Activated T-cell treated with anti-CD3 and anti-CD28 coated beads for 1 hour (primary cell): Measurements from ENCODE around the gene CYFIP1.
"Not testable (repeated sequence)": the region's sequence is repeated elsewhere in the genome, so short reads cannot be mapped to it uniquely, and the experiment has no call there.

Experiments
- DNase-seq: peaks from one replicate; pipeline ENCODE4 v3.0.0-alpha.2; 2020; ENCODE audit warnings: low read depth

CYFIP1 gene

DNA sequence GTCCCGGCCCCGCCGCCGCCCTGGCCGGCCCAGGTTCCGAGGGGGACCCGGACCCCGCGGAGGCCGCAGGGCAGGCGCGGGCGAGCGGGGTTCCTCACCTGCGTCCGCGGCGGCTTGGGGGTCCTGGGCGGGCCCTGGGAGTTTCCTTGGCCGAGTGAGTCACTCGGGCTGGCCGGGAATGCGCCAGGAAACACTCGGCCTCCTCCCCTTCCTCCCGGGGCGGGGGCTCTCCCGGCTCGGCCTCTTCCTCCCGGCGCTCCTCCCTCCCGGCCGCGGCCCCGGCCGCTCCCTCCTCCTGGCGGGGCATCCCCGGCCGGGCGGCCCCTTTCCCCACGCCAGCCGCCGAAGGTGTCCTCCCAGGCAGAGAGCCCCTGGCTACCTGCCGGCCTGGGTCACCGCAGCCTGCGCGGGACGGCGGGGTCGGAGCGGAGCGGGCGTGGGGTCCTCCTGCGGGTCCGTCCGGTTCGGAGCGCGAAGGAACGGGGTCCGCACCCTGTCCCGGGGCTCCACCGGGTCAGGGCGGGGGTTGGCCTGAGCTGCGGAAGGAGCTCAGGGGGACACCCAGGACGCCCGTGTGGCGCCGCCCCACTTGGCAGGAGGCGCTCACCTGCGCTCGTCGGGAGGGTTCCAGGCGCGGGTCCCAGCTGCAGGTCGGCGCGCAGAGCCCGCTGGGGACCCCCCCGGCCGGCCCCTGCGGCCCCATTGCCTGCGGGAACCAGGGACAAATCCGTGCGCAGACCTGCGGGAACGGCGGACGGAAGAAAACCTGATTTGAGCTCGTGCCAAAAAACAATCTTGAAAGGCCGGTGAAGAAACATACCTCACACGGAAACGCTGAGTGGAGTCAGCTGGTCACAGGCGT is at the start of gene CYFIP1:
Gene CYFIP1, minus strand, starts transcription at position 180 of the 862 bp plus-strand sequence. CDS start 33,083 bp downstream, outside the sequence.
- DNase-seq = no peak

DNA sequence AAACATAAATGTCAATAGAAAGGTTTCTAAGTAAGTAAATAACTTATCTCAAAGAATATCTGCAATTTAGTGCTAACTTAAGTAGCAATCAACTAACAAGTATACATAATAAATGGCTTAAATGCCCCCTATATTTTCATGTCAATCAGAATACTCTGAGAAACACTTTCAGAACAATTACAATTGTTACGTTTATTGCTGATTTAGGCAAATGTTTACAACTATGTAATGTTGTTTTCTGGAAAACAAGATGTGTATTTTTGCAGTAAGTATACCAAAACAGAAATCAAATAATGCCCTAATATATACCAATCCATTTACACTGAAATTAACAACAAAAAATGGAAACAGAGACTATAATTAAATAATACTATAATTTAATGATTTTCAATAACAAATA is 46.0 kb upstream of the CYFIP1 start:
- no peak for DNase-seq

DNA sequence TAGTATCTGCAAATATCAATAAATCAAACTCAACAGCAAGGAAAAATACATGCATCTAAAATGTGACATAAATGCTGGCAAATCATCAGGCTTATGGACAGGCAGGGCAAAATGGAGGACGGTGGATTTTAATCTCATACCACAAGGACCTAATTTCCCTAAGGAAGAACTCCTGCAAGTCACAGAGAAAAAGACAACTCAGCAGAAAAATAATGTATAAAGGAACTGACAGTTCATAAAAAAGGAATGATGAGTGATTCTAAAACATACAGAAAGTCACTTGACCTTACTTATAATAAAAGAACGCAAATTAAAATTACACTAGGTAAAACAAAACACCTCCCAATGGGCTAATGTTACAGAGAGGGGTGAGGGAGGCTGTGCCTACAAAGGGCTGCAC is 42.0 kb upstream of the CYFIP1 start:
- DNase-seq = no peak

DNA sequence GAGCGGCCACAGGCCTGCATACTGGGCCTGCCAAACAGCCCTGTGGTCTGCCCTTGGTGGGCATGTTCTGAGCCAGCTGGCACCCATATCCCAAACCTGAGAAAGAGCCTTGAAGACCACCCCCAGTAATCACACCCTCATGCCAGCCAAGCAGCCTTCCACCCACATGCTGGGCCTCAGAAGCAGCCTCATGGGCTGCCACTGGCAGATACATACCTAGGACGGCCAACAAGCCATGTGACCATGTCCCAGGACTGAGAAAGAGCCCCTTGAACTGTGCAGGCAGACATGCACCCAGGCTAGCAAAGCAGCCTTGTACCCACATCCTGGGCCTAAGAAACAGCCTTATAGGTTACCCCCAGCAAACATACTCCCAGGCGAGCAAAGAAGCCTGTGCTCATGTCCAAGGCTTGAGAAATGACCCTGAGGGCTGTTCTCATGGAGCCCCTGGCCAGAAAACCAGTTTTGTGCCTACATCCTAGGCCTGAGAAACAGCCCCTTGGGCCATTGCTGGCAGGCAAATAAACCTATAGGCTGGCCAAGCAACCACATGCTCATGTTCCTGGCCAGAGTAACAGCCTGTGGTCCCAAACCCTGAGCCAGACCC is 34.3 kb upstream of the CYFIP1 start:
- no peak for DNase-seq

DNA sequence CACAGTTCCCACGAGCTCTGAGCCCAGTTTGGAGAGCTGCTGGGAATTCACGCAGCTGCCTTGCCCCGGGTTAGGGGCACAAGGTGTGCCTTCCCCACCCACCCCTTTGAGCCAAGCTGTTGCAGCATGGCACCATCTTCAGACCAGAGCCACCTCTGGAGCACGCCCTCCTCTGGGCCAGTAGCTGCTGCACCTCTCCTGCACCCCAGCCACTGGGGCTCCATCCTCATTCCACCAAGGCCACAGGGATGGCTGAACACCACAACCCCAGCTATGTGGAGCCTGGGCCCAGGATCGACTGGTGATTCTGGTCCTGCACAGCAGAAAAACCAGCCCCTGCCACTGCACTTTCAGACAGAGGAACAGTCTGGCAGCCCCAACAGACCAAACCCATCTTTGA is 33.5 kb upstream of the CYFIP1 start:
- DNase-seq = no peak

DNA sequence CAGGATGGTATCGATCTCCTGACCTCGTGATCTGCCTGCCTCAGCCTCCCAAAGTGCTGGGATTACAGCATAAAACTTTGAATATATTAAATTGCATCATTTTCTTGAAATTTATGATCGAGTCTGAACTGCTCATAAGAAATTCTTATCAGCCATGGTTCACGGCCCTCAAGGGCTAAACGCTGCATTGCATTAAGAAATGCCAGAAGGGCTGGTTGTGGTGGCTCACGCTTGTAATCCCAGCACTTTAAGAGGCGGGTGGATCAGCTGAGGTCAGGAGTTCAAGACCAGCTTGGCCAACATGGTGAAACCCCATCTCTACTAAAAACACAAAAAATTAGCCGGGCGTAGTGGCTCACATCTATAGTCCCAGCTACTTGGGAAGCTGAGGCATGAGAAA is 32.4 kb upstream of the CYFIP1 start:
- DNase-seq = not testable (repeated sequence)

DNA sequence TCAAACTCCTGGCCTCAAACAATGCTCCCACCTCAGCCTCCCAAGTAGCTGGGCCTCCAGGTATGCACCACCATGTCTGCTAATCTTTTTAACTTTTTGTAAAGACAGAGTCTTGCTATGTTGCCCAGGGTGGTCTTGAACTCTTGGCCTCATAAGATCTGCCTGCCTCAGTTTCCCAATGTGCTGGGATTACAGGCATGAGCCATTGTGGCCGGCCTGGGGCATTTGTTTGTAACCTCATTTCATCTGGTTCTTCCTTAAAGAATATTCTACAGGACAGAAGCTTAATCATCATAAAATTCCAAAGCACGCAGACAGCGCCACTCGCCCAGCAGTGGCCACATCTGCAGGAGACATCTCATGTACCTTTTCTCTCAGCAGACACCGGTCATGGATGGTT is 23.6 kb upstream of the CYFIP1 start:
- no peak for DNase-seq

DNA sequence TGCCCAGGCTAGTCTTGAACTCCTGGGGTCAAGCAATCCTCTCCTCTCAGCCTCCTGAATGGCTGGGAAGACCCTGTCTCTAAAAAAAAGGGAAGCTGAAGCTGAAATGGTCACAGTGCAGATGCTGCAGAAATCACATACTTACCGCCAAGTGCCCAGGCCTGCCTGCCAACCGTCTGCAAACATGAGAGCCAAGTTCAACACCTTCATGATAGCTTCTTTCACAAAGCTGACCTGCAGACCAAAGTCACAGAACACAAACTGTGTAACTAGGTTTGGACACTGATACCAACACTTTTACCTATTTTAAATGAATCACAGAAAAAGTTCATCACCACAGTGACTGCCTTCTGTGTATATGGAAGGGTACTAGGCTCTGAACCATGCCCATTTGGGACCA is 22.8 kb upstream of the CYFIP1 start:
- DNase-seq = no peak

DNA sequence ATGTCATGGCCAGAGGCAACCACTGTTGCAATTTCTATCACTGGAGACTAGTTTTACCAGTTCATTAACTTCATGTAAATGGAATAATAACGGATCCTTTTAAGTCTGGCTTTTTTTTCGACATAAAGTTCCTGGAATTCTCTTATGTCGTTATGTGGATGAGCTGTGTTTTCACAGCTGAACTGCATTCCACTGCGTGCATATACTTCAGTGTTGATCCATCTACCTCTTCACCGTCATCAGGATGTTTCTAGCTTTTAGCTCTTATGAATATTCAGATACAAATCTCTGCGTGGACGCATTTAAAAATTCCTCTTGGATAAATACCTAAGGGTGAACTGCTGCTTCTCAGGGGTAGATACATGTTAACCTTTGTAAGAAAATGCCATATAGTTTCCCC is 15.6 kb upstream of the CYFIP1 start:
- DNase-seq = no peak

DNA sequence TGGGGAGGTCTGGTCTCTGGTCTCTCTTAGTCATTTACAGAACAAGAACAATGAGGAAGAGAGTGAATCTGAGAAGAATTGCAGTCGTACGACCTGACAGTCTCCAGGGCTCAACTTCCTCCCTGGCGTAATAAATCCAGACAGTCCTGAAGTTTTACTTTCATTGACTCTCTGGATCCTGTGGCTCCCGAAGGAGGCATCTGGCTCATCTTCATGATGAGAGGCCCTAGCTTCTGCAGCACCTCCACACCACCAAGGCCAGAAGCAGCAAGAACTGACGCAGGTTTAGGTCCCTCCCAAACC is 11.8 kb upstream of the CYFIP1 start:
- DNase-seq = no peak

DNA sequence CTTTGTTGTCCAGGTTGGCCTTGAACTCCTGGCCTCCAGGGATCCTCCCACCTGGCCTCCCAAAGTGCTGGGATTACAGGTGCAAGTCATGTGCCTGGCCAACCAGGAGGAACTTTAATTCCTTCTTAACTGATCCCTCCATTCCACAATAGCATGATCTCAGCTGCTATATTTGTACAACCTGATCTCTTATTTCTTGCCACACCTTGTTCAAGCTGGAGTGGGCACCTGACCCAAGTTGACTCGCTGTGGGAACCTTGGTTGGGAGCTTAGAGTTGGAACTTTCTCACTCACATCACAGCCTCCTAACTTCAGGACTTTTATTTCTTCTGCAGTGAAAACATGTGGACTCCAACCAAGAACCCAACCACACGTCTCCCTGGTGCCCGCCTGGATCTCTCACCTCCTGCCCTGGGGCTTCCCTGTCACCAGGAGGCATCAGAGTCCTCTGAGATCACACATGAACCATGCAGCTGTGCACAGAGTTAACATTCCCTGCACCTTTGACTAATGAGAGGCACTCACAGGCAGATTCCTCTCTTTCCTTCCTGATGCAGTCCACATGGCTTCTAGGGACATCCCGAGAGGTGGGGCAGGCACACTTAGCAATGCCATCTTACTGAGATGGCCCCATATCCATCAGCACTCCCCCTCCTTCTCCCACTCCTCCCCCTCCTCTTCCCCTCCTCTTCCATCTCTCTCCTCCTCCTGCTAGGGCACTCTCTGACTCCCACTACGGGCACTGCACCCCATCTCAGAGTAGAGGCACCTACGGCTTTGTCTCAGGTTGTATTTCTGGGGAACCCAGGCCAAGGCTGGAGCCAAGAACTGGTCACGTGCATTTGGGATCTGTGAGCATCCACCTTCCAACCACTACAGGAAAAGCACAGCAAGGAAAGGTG is 9.7 kb upstream of the CYFIP1 start:
- DNase-seq = no peak

DNA sequence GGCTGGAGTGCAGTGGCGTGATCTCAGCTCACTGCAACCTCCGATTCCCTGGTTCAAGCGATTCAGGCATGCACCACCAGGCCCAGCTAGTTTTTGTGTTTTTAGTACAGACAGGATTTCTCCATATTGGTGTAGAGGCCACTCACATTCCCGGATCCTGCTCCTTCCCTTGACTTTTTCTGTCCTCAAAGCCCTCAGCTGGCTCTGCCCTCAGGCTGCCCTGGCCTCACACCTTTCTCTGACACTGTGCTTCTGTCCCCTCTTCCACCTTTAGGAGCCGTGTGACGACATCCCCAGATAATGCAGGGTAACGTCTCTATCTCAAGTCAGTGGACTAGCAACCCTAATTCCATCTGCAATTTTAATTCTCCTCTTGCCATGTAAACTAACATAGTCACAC is 8.6 kb upstream of the CYFIP1 start:
- DNase-seq = no peak

DNA sequence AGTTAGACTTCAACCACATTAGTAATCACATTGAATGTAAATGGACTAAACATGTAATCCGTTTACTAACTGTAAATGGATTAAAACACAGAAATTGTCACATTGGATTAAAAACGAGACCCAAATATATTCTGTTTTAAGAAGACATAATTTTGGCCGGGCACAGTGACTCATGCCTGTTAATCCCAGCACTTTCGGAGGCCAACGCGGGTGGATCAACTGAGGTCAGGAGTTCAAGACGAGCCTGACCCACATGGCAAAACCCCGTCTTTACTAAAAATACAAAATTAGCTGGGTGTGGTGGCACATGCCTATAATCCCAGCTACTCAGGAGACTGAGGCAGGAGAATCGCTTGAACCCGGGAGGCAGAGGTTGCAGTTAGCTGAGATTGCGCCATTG is 1.8 kb upstream of the CYFIP1 start:
- not testable (repeated sequence) for DNase-seq

DNA sequence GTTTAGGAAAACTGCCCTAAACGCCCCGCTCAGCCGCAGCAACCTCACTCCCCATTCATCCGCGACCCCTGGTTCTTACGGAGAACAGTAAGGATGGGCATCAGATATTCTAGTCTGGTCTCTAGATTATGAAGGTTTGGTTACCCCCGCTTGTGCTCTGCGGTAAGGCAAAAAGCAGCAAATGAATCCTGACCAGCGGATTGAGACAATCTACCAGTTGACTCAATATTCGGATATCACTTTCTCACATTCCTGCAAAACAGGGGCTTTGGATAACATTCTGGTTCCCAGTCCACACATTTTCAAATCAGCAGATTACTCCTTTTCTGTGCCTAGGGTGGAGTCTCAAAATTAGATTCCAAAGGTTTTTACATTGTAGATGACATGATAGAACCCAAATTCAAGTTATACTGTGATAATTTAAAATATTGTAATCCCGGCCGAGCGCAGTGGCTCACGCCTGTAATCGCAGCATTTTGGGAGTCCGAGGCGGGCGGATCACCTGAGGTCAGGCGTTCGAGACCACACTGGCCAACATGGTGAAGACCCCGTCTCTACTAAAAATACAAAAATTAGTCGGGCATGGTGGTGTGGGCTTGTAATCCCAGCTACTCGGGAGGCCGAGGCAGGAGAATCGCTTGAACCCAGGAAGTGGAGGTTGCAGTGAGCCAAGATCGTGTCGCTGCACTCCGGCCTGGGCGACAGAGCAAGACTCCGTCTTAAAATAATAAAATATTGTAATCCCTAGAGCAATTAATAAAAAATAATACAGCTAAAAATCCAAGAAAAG is 1.1 kb upstream of the CYFIP1 start:
- no peak for DNase-seq

DNA sequence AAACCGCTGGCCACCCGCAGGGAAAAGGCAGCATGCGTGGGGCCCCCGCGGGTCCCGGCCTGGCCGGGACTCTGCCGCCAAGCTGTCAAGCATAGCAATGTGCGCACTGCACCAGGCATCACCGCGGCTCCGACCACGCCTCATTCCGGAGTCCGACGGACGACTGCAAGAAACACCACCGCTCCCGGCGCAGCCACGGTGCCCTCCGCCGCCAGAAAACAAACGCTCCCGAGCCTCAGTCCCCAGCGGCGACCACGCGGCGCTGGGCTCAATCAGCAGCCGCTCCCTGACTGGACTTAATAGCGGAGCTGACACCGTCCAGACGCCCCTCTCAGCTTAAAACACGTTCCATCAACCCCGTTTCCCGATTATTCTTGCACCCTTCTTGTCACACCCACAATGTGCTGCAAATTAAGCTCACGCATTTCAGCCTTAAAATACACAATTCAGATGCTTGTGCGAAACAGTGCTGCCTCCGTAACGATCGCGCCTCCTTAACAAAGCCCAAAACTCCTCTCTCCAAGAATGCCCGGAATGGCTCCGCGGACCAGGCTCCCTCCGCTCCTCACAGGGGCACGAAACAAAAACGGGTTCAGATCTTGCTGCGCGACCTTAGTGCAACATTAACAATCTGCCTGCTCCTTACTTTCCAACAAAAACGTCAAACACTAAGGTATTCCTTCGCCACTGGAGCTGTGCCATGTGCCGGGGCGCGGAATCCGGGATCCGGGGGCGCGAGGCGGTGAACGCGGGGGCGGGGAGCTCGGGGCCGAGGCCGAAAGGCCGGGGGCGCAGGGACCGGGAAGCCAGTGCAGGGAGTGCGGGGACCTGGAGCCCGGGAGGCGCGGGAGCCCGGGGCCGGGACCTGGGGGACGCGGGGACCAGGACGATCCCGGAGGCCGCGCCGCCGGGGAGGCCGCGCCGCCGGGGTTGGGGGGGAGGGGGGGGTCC is 655 bp downstream of the CYFIP1 start:
- no peak for DNase-seq

DNA sequence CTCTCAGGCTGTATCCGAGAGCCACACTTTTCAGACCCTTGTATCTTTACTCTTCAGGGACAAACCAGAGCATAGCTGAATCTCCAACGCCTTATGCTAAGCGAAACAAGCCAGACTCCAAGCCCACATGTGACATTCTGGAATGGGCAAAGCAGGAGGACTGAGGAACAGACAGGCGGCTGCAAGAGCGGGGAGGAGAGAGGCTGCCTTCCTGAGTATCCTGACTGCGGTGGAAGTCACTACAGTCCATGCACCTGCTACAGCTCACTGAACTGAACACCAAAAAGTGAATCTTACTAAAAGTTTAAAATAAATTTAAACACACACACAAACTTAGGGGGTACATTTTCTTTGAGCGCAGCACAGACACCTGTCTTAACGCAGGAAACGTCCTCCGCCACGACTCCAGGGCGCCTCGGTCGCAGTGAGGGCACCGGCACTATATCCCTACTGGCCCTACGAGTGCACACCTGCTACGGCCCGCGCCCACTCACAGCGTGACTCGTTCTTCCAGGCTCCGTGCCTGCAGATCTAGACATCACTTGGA is 1.4 kb downstream of the CYFIP1 start:
- no peak for DNase-seq

DNA sequence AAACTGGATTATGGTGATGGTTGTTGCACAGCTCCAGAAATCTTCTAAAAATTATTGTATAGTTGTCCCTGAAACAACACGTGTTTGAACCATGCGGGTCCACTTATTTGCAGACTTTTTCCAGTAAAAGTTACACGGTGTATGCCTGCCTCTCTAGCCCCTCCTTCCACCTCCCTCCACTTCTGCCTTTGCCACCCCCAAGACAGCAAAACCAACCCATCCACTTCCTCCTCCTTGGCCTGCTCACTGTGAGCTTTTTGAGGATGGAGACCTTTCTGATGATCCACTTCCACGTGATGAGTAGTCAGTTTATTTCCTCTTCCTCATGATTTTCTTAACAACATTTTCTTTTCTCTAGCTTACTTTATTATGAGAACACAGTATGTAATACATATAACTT is 5.4 kb downstream of the CYFIP1 start:
- no peak for DNase-seq

DNA sequence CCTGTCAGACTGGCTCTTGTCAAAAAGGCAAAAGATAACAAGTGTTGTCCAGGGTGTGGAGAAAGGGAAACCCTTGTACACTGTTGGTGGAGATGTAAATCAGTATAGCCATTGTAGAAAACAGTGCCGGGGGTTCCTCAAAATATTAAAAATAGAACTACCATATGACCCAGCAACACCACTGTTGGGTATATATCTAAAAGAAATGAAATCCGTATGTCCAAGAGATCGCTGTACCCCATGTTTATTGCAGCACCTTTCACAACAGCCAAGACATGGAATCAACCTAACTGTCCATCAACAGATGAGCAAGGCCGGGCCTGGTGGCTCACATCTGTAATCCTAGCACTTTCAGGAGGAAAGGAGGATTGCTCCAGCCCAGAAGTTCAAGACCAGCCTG is 6.2 kb downstream of the CYFIP1 start:
- no peak for DNase-seq

DNA sequence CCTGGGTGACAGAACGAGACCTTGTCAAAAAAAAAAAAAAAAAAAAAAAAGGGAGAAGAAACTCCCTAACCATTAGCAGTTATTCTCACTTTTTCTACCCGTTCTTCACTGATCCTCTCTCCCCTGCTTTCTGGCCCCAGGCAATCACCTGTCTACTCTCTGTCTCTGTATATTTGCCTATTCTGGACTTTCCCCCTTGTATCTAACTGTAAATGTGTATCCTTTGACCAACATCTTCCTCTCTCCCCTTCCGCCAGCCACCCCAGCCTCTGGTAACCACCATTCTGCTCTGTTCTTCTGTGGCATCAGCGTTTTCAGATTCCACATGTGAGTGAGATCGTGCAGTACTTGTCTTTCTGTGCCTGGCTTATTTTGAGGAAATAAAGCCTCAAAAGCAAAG is 6.9 kb downstream of the CYFIP1 start:
- DNase-seq = no peak

DNA sequence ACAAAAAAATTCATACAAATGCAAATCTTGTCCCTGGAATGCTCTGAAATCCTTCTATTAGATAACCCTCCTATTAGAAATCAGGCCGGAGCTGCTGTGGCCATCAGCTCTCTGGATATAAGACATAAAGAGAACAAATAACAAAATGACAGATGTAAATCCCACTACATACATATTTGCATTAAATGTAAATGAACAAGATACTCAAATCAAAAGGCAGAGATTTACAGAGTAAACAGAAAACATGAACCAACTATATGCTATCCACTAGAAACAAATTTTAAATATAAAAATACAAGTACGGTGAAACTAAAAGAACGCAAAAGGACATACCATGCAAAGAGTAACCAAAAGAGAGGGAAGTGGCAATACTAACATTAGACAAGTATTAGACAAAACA is 10.7 kb downstream of the CYFIP1 start:
- DNase-seq = no peak

DNA sequence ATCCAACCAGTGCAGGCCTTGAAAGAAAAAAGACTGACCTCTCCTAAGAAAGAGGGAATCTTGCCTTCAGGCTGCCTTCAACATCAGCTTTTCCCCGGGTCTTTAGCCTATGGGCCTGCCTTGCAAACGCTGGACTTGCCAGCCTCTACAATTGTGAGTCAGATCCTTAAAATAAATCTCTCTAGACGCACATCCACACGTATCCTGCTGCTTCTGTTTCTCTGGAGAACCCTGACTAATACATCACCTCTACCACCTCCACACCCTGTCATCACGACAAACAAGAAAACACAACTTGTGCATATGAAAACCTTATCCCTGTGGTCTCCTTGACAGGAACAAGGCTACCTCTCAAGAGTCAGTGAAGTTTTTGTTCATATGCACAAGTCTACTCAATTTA is 11.8 kb downstream of the CYFIP1 start:
- DNase-seq = no peak
